HuH-7.5 (cell line): Measurements from ENCODE around the gene RAD18.

ENCODE experiments used
- DNase-seq: peaks from one replicate; pipeline ENCODE4 v3.0.0; 2011; ENCODE audit warnings: low spot score

The RAD18 gene

GRCh38 chr3:8964436-8965370 is 1.4 kb upstream of the RAD18 start:
- DNase-seq, result no peak

GRCh38 chr3:8962226-8962861 is 928 bp downstream of the RAD18 start:
- DNase-seq, result no peak

DNA sequence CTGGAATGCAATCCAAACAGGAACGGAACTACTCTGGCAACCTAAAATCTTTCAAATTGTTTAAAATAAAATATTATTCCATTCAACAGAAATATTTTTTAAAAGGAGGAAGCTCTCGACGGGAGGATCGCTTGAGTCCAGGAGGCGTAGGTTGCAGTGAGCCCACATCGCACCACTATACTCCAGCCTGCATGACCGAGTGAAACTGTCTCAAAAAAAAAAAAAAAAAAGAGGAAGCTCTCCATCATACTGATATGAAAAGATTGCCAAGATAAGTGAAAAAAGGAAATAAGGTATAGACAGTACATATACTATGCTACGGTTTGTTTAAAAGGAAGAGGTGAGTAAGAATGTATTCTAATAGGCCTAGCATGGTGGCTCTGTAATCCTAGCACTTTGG is 3.6 kb downstream of the RAD18 start:
- no peak for DNase-seq

DNA sequence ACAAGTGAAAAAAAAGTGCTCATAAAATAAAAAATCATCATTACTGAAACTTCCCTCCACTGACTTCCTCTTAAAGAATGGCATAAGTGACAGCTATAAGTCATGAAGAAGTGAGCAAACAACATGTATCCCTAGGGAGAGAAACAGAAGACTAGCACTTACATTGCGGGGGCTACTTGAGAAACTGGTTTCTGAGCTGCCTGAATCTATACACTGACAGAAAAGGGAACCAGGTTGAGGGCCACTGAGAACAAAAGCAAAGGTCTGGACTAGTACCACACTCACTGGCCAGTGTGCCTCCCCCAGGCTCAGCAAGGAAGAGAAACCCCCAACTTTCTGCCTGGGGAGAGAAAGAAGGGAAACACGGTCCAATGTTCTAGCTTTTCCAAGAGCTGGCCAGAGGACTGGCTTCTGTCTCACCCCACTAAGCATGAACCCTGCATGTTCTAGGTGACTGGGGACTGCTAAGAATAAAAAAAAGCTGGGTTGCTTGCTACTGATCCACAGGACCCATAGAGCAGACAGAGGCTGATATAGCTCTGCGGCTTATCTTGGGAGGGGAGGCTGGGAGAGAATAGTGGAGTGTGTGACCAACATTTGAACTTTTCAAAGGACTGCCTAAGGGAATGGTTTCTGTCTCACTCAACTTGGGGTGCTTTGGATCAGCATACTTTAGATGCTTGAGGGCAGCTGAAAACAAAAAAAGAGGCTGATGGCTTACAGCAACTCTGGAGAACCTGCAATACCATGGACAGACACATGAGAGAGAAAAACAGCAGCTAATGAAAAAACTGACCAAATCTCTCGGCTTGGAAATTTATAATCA is 8.1 kb downstream of the RAD18 start:
- DNase-seq, result no peak

DNA sequence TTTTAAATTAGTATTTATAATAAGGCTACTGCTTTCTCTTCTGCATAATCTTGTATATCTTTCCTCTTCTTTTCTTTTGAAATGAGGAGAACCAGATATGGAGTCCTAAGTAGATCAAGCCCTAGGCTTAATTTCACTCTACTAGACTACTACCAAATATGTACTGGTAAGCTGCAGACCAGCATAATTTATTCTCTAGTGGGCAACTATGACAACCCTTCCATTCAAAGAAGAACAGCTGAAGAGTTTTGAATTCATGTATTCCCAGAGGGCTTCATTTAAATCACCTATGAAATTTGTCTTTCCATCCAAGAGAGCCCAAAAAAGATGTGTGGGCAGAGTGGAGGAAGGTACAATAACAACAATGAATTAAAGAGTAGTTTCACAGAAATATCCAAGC is 10.0 kb downstream of the RAD18 start:
- no peak for DNase-seq

DNA sequence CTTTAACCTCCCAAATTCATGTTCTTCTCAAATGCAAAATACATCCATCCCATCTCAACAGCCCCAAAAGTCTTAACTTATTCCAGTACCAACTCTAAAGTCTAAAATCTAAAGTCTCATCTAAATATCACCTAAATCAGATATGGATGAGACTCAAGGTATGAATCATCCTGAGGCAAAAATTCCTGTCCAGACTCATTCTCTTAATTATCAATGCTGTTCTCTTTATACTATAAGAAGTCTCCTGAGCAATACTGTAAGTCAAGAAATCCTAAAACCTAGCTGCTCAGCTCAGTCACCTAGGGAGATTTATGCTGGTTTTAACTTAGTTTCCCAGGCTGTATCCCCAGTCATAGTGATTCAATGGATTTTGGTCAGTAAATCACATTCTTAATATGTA is 11.1 kb downstream of the RAD18 start:
- DNase-seq, result no peak

DNA sequence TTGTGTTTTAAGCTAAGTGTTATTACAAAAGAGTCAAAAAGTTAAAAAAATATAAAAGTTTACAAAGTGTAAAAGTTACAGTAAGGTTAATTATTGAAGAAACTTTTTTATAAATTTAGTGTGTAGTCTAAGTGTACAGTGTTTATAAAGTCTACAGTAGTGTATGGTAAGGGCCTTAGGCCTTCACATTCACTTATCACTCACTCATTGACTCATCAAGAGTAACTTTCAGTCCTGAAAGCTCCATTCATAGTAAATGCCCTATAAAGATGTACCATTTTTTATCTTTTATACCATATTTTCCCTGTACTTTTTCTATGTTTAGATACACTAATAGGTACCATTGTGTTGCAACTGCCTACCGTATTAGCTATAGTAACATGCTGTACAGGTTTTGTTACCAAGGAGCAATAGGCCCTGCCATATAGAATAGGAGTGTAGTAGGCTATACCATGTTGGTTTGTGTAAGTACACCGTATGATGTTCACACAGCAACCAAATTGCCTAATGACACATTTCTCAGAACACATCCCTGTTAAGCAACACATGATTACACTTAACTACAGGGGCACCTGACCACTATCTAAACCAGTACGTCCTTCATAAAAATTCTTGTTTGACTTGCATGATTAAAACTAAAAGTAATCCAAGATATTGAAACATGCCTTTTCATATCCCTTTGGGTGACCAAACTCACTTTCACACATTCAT is 17.2 kb downstream of the RAD18 start:
- DNase-seq, result no peak

GRCh38 chr3:8942746-8943488 is 20.4 kb downstream of the RAD18 start:
- DNase-seq, result no peak

DNA sequence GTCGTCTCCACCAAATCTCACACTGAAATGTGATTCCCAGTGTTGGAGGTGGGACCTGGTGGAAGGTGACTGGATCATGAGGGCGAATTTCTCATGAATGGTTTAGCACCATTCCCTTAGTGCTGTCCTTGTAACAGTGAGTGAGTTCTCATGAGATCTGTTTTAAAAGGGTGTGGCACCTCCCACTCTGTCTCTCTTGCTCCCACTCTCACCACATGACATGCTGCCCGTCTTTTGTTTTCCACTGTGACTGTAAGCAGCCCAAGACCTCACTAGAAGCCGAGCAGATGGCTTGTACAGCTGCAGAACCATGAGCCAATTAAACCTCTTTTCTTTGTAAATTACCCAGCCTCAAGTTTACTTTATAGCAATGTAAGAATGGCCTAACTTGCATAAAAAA is 21.2 kb downstream of the RAD18 start:
- no peak for DNase-seq

GRCh38 chr3:8938021-8938420 is 25.3 kb downstream of the RAD18 start:
- DNase-seq, result no peak

- DNase-seq, result no peak
These were observed 25.9 kb downstream of the RAD18 start for GRCh38 chr3:8937064-8938020.

GRCh38 chr3:8932507-8932906 is 30.8 kb downstream of the RAD18 start:
- no peak for DNase-seq

DNA sequence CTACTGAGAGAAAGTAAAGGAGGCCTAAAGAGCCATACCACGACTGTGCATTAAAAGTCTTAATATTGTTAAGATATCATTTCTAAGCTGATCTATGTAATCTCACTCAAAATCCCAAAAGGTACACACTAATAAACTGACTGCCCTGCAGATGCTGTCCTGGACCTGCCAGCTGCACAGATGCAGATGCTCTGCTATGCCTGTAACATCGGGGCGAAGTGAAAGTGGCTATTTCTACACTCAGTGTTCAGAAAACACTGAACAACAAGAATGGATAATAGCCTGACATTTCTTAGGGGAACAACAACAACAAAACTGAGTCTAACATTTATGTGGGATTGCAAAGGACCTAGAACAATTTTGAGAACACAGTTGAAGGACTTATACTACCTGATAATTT is 31.9 kb downstream of the RAD18 start:
- no peak for DNase-seq

DNA sequence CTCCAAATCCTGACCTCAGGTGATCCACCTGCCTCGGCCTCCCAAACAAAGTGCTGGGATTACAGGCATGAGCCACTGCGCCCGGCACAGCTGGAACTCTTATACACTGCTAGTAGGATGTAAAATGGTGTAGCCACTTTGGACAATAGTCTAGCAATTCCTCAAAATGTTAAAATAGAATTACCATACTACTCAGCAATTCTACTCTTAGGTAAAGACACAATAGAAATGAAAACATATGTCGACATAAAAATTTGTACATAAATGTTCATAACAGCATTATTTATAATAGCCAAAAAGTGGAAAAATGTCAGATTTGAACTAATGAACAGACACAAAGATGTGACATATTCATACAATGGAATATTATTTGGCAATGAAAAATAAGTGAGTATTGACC is 33.4 kb downstream of the RAD18 start:
- DNase-seq, result no peak

DNA sequence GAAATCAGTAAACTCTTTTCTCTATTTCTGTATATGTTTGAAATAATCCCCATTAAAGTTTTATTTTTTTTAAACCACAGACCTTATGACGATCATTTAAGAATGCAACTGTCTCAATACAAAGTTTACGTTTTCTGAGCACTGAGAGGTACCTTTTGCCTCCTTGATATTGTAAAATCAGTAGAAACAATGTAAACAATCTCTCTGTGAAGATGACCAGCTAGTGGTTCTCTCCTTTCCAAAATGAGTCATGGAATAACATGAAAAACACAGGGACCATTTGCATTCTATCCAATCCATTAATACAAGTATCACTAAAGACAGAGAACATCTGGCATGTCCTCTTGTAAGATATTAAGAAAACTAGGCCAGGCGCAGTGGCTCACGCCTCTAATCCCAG is 48.8 kb downstream of the RAD18 start:
- no peak for DNase-seq

- DNase-seq, result no peak
These were observed 51.5 kb downstream of the RAD18 start for GRCh38 chr3:8911781-8912180.

- DNase-seq, result no peak
These were observed 54.1 kb downstream of the RAD18 start for GRCh38 chr3:8909160-8909559.

DNA sequence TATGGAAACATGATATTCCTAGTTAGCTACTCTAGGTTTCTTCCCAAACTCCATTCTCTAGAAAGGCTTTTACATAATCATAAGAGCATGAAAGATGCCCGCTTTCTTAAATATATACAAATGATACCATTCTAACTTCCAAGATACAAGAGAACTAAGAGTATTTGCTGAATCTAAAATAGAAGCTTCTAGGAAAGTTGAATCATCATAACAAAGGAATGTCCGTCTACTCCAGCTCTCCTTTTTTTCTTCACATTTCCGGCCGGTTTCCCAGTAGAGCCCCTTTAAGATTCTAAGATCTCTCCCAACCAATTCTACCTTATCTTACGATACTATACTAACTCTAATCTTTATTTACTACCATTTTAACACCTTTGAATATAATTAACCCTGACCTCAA is 60.1 kb downstream of the RAD18 start:
- DNase-seq, result no peak

- DNase-seq, result no peak
These were observed 62.4 kb downstream of the RAD18 start for GRCh38 chr3:8900869-8901268.

- no peak for DNase-seq
These were observed 63.3 kb downstream of the RAD18 start for GRCh38 chr3:8899876-8900460.
